K562 (cell line): ENCODE measurements around the gene NODAL. TPM values are rescaled to one million over a fixed set of nuclear protein-coding genes. Genes with fewer than 3 reads are reported as not detected.

Source experiments
- ATAC-seq: fragments of 200-7000 bp; cut with Tn5 transposase; 3 replicates; pipeline ENCODE4 v1.9.1; 2020; ENCODE audit warnings: moderate library complexity
- Bru-seq: library from RNA; stranded (reverse); fragments of 400-500 nt; gene quantifications from one replicate; lab custom pipeline; 2021; lab: Mats Ljungman, UMichigan
- BruChase-seq, 2 experiments: library from RNA; stranded (reverse); fragments of 400-500 nt; gene quantifications; one replicate each; lab custom pipeline; 2021; lab: Mats Ljungman, UMichigan
- BruUV-seq: library from RNA; stranded (reverse); fragments of 400-500 nt; replicated peaks from 2 replicates; lab custom pipeline; 2021; lab: Mats Ljungman, UMichigan
- CTCF ChIA-PET: fragments of 300-600 bp; formaldehyde crosslinking; extraction: SDS; loops from one replicate; lab custom pipeline; 2021; ENCODE audit warnings: low intra/inter-chr PET ratio; lab: Yijun Ruan, JAX
- POLR2A ChIA-PET: fragments of 300-600, 350-650 bp; sonication (Branson Sonifier 250); formaldehyde crosslinking; extraction: SDS; loops from one replicate; lab custom pipeline; 2021; ENCODE audit warnings: antibody characterized with exemption, inconsistent platforms; lab: Yijun Ruan, JAX
- DNase-seq, 4 experiments: peaks; one replicate each; pipeline versions ENCODE4 v3.0.0 to v3.0.0-alpha.2; 2011 to 2018; ENCODE audit warnings: low spot score in 3 of 4, mixed read lengths in 3 of 4; ENCODE audit errors: extremely low read depth in 1 of 4
- FAIRE-seq: peaks from 2 replicates; lab custom pipeline; 2011; peaks lifted over from hg19 to GRCh38; lab: Jason Lieb, UNC
- H2AFZ ChIP-seq: 2 replicates; pipeline ENCODE4 v1.6.0; 2011; ENCODE audit warnings: low read depth, low read length, control low read depth, inconsistent platforms
- H3K27ac ChIP-seq: fragments of 200-600 bp; 3 replicates; pipeline ENCODE4 v1.8.0; 2011; ENCODE audit warnings: low read depth, mild to moderate bottlenecking, control low read depth, inconsistent platforms, low read length, moderate library complexity, mixed read lengths; ENCODE audit errors: extremely low read depth
- H3K27me3 ChIP-seq, 2 experiments: fragments of 300-600 bp in 1 of 2; 2 replicates in 1 of 2; 3 replicates in 1 of 2; pipeline versions ENCODE4 v1.6.0 to v1.8.0; 2011; ENCODE audit warnings: inconsistent platforms in 2 of 2, low read length in 2 of 2, mild to moderate bottlenecking in 1 of 2, mixed read lengths in 1 of 2, moderate library complexity in 1 of 2; ENCODE audit not compliant: control insufficient read depth in 2 of 2, insufficient read depth in 2 of 2
- H3K36me3 ChIP-seq: fragments of 300-600 bp; 3 replicates; pipeline ENCODE4 v1.8.0; 2011; ENCODE audit warnings: mild to moderate bottlenecking, low read length, inconsistent platforms; ENCODE audit not compliant: control insufficient read depth, insufficient read depth
- H3K4me1 ChIP-seq, 2 experiments: fragments of 200-600 bp in 1 of 2; replicated peaks in 1 of 2; 2 replicates in 1 of 2; 3 replicates in 1 of 2; pipeline versions ENCODE4 v1.5.1 to v1.8.0; 2011; ENCODE audit warnings: inconsistent platforms in 2 of 2, low read length in 2 of 2, mild to moderate bottlenecking in 1 of 2, mixed read lengths in 1 of 2, moderate library complexity in 1 of 2; ENCODE audit not compliant: control insufficient read depth in 2 of 2, insufficient read depth in 2 of 2
- H3K4me2 ChIP-seq: 2 replicates; pipeline ENCODE4 v1.6.1; 2011; ENCODE audit warnings: low read length, control low read depth, inconsistent platforms, mixed read lengths; ENCODE audit not compliant: insufficient read depth
- H3K4me3 ChIP-seq: fragments of 200-600 bp; sonication (generic), shearing (Covaris generic); 2 replicates; pipeline ENCODE4 v1.5.1; 2016; ENCODE audit warnings: control low read depth, inconsistent platforms
- H3K79me2 ChIP-seq: fragments of 200-600 bp; 3 replicates; pipeline ENCODE4 v1.8.0; 2011; ENCODE audit warnings: low read length, inconsistent platforms; ENCODE audit not compliant: control insufficient read depth, insufficient read depth
- H3K9ac ChIP-seq, 2 experiments: 2 replicates each; pipeline versions ENCODE4 v1.6.0 to v1.6.1; 2011; ENCODE audit warnings: low read depth in 2 of 2, low read length in 2 of 2, control low read depth in 1 of 2, inconsistent platforms in 1 of 2, mild to moderate bottlenecking in 1 of 2, mixed read lengths in 1 of 2; ENCODE audit not compliant: insufficient read depth in 1 of 2
- H3K9me1 ChIP-seq: one replicate; pipeline ENCODE4 v1.6.0; 2011; ENCODE audit warnings: inconsistent platforms, mild to moderate bottlenecking, low read length, moderate library complexity; ENCODE audit not compliant: control insufficient read depth, insufficient read depth
- H3K9me3 ChIP-seq: replicated peaks from 2 replicates; pipeline ENCODE4 v1.5.1; 2011; ENCODE audit warnings: low read depth, low read length, inconsistent platforms; ENCODE audit not compliant: control insufficient read depth, insufficient read depth
- H4K20me1 ChIP-seq: replicated peaks from 2 replicates; pipeline ENCODE4 v1.6.1; 2011; ENCODE audit warnings: low read length, inconsistent platforms, mixed read lengths; ENCODE audit not compliant: control insufficient read depth, insufficient read depth
- DMBX1 ChIP-seq: fragments of 250-450 bp; sonication (Bioruptor Pico); IDR thresholded peaks from 2 replicates; pipeline ENCODE4 v1.8.0; 2022; ENCODE audit warnings: inconsistent platforms, mild to moderate bottlenecking, moderate library complexity, borderline replicate concordance
- PHB2 ChIP-seq: fragments of 450-650 bp; IDR thresholded peaks from 2 replicates; pipeline ENCODE4 v1.6.1; 2017; ENCODE audit warnings: low read depth
- WGBS: fragments of 100-300 bp; shearing (Covaris generic); methylation state at CpG from one replicate; pipeline ENCODE4 v1.1.6; 2016; ENCODE audit warnings: low coverage, mixed read lengths; ENCODE audit not compliant: insufficient coverage; ENCODE audit errors: missing lambda C conversion rate; 5-methylcytosine and 5-hydroxymethylcytosine counted together
- in situ Hi-C: fragments of 300-500 bp; cut with MboI; formaldehyde crosslinking; loops from 4 replicates; pipeline ENCODE4 v1.15.0; 2018; ENCODE audit warnings: inconsistent platforms, mixed read lengths
- intact Hi-C: fragments of 100-400 bp; cut with micrococcal nuclease; formaldehyde crosslinking; loops from 2 replicates; pipeline ENCODE4 v1.14.2; 2022
- long read RNA-seq, 3 experiments: library from polyadenylated mRNA in 2 of 3; library from RNA in 1 of 3; unstranded in 2 of 3; stranded (forward) in 1 of 3; transcript quantifications; one replicate each; pipeline ENCODE4 v2.0.0, GENCODE V29; 2019 to 2022
- polyA minus RNA-seq, 3 experiments: library from RNA; depleted of rRNA, polyadenylated mRNA; stranded (reverse); fragments of >200 nt; gene quantifications; 2 replicates each; pipeline ENCODE4 v1.2.3, GENCODE V29; 2011
- polyA plus RNA-seq, 8 experiments: library from polyadenylated mRNA; depleted of rRNA in 4 of 8; stranded (reverse) in 5 of 8; unstranded in 3 of 8; fragments of >200 nt; fragmentation: Nextera tagmentation in 2 of 8; fragmentation: Illumina TruSeq in 1 of 8; extraction: Ambion mirVana in 2 of 8; extraction: Trizol in 1 of 8; gene quantifications; 2 replicates each; pipeline versions ENCODE4 v1.2.1 to v1.2.3, GENCODE V29; 2011 to 2014; ENCODE audit warnings: inconsistent platforms in 1 of 8, missing spikeins in 1 of 8
- total RNA-seq, 7 experiments: library from RNA; depleted of rRNA in 6 of 7; stranded (reverse); fragments of >200 nt in 6 of 7; fragmentation: Illumina TruSeq in 2 of 7; extraction: Trizol in 2 of 7; gene quantifications; 2 replicates each; pipeline versions ENCODE4 v1.2.1 to v1.2.3, GENCODE V29; 2011 to 2021; ENCODE audit warnings: low replicate concordance in 1 of 7
- TF ChIP-seq, protein P1 (sequence below): fragments of 250-450 bp; sonication (Bioruptor Pico); IDR thresholded peaks from 2 replicates; pipeline ENCODE4 v1.8.0; 2021; ENCODE audit warnings: moderate library complexity, mild to moderate bottlenecking, inconsistent platforms
- TF ChIP-seq, protein P2 (sequence below): fragments of 250-450 bp; sonication (Bioruptor Pico); IDR thresholded peaks from 2 replicates; pipeline ENCODE4 v1.4.0; 2020; ENCODE audit warnings: mild to moderate bottlenecking, moderate library complexity, borderline replicate concordance
- TF ChIP-seq, protein P3 (sequence below): sonication (generic); formaldehyde crosslinking; IDR thresholded peaks from 2 replicates; pipeline ENCODE4 v1.8.0; 2023; ENCODE audit warnings: missing genetic modification reagents, mild to moderate bottlenecking, borderline replicate concordance

NODAL gene
- not detected in 2 replicates for total RNA-seq (2011; cell fraction: chromatin; rRNA removed; ENCODE audit: low replicate concordance)
- not detected in 2 replicates for total RNA-seq (2011; cell fraction: nucleolus; rRNA removed)
- not detected in 2 replicates for total RNA-seq (2011; cell fraction: nucleoplasm; rRNA removed)
- total RNA-seq (2014; rRNA removed), result not detected in 2 replicates
- not detected in 2 replicates for total RNA-seq (2014; rRNA removed; fragmentation: Illumina TruSeq; extraction: Trizol)
- total RNA-seq (2015; rRNA removed; fragmentation: Illumina TruSeq; extraction: Trizol), result not detected in 2 replicates
- total RNA-seq (2021), result not detected in 2 replicates
- not detected in 2 replicates for polyA plus RNA-seq (2011; rRNA removed)
- not detected in 2 replicates for polyA plus RNA-seq (2011; cell fraction: cytosol; rRNA removed)
- not detected in 2 replicates for polyA plus RNA-seq (2011; cell fraction: nucleus; rRNA removed)
- polyA plus RNA-seq (2012), result not detected in 2 replicates
- polyA plus RNA-seq (2014; fragmentation: Illumina TruSeq; extraction: Trizol), result not detected in 2 replicates
- polyA plus RNA-seq (2014; fragmentation: Nextera tagmentation; extraction: Ambion mirVana), result not detected
- not detected in 2 replicates for polyA plus RNA-seq (2014; rRNA removed)
- not detected in 2 replicates for polyA minus RNA-seq (2011; rRNA and poly(A)+ RNA removed)
- polyA minus RNA-seq (2011; cell fraction: cytosol; rRNA and poly(A)+ RNA removed), result not detected in 2 replicates
- polyA minus RNA-seq (2011; cell fraction: nucleus; rRNA and poly(A)+ RNA removed), result not detected in 2 replicates
- Bru-seq, nascent RNA, result not detected
- BruChase-seq, experiment 1, labeled RNA remaining after a 2-hour chase, result not detected
- not detected for BruChase-seq, experiment 2, labeled RNA remaining after a 6-hour chase
- long read RNA-seq, experiment 1, result 0 reads
- long read RNA-seq, experiment 2, result 0 reads
- long read RNA-seq, experiment 3, result 0 reads

- ChIA-PET CTCF (no interaction called here), POLR2A (interaction anchor here (1.5 kb wide), 1 partner anchor 11 kb away, joined by 6 read pairs; no protein-coding TSS in a partner anchor)
- H3K79me2 ChIP-seq, result no peaks in the 10 kb centered on the region
- H3K4me3 ChIP-seq, result no peak within 1 kb of the TSS
- 0 out of 2 replicates have a peak, but pooled peaks cover 4% of the 10 kb centered on the region for H4K20me1 ChIP-seq
- H3K9ac ChIP-seq, result no peak within 1 kb of the TSS
- H2AFZ ChIP-seq, result no peak within 1 kb of the TSS
- H3K9me1 ChIP-seq, result no peaks in the 10 kb centered on the region
- BruUV-seq, result no TSS peak
- WGBS, result 39% methylated on average over 55 of the region's 60 CpGs
- intact Hi-C loops, result no loop called here
- no peaks in the 10 kb centered on the region for H3K36me3 ChIP-seq
- H3K27ac ChIP-seq, result no peak within 1 kb of the TSS
- no peaks in the 10 kb centered on the region for H3K9me3 ChIP-seq
- H3K4me1 ChIP-seq, result peaks cover 0 to 19% of the 10 kb centered on the region in 2 experiments; a peak in 3 of 5 replicates
- FAIRE-seq (no peak), ATAC-seq (no peak), DNase-seq (no peak)
- H3K27me3 ChIP-seq, result peaks cover 71 to 86% of the 10 kb centered on the region in 2 experiments
- H3K4me2 ChIP-seq, result no peak within 1 kb of the TSS
- in situ Hi-C loops, result no loop called here
- TF ChIP-seq DMBX1 (CRISPR knock-in tag), result no peak
- TF ChIP-seq, protein P1, sequence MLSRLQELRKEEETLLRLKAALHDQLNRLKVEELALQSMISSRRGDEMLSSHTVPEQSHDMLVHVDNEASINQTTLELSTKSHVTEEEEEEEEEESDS (CRISPR knock-in tag), result no peak
- TF ChIP-seq, protein P2, sequence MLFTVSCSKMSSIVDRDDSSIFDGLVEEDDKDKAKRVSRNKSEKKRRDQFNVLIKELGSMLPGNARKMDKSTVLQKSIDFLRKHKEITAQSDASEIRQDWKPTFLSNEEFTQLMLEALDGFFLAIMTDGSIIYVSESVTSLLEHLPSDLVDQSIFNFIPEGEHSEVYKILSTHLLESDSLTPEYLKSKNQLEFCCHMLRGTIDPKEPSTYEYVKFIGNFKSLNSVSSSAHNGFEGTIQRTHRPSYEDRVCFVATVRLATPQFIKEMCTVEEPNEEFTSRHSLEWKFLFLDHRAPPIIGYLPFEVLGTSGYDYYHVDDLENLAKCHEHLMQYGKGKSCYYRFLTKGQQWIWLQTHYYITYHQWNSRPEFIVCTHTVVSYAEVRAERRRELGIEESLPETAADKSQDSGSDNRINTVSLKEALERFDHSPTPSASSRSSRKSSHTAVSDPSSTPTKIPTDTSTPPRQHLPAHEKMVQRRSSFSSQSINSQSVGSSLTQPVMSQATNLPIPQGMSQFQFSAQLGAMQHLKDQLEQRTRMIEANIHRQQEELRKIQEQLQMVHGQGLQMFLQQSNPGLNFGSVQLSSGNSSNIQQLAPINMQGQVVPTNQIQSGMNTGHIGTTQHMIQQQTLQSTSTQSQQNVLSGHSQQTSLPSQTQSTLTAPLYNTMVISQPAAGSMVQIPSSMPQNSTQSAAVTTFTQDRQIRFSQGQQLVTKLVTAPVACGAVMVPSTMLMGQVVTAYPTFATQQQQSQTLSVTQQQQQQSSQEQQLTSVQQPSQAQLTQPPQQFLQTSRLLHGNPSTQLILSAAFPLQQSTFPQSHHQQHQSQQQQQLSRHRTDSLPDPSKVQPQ (CRISPR knock-in tag), result no peak
- no peak for TF ChIP-seq PHB2
- TF ChIP-seq, protein P3, sequence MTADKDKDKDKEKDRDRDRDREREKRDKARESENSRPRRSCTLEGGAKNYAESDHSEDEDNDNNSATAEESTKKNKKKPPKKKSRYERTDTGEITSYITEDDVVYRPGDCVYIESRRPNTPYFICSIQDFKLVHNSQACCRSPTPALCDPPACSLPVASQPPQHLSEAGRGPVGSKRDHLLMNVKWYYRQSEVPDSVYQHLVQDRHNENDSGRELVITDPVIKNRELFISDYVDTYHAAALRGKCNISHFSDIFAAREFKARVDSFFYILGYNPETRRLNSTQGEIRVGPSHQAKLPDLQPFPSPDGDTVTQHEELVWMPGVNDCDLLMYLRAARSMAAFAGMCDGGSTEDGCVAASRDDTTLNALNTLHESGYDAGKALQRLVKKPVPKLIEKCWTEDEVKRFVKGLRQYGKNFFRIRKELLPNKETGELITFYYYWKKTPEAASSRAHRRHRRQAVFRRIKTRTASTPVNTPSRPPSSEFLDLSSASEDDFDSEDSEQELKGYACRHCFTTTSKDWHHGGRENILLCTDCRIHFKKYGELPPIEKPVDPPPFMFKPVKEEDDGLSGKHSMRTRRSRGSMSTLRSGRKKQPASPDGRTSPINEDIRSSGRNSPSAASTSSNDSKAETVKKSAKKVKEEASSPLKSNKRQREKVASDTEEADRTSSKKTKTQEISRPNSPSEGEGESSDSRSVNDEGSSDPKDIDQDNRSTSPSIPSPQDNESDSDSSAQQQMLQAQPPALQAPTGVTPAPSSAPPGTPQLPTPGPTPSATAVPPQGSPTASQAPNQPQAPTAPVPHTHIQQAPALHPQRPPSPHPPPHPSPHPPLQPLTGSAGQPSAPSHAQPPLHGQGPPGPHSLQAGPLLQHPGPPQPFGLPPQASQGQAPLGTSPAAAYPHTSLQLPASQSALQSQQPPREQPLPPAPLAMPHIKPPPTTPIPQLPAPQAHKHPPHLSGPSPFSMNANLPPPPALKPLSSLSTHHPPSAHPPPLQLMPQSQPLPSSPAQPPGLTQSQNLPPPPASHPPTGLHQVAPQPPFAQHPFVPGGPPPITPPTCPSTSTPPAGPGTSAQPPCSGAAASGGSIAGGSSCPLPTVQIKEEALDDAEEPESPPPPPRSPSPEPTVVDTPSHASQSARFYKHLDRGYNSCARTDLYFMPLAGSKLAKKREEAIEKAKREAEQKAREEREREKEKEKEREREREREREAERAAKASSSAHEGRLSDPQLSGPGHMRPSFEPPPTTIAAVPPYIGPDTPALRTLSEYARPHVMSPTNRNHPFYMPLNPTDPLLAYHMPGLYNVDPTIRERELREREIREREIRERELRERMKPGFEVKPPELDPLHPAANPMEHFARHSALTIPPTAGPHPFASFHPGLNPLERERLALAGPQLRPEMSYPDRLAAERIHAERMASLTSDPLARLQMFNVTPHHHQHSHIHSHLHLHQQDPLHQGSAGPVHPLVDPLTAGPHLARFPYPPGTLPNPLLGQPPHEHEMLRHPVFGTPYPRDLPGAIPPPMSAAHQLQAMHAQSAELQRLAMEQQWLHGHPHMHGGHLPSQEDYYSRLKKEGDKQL (CRISPR knock-in tag), result no peak
These were observed at the start of gene NODAL for GRCh38 chr10:70441161-70441894. Gene NODAL, minus strand, starts transcription at chr10:70441681. Its CDS starts 14 bp downstream, at chr10:70441667.
